GM12872 (cell line): ENCODE measurements around the gene PSMG2.
A peak's percentile ranks its signal among the peaks of the same experiment; 100 is the strongest.

ENCODE experiments used
- CTCF ChIP-seq: IDR thresholded peaks from 3 replicates; pipeline ENCODE4 v1.5.1; 2011; ENCODE audit warnings: low read depth, mild to moderate bottlenecking, low read length, moderate library complexity; ENCODE audit not compliant: insufficient read depth

The PSMG2 gene

DNA sequence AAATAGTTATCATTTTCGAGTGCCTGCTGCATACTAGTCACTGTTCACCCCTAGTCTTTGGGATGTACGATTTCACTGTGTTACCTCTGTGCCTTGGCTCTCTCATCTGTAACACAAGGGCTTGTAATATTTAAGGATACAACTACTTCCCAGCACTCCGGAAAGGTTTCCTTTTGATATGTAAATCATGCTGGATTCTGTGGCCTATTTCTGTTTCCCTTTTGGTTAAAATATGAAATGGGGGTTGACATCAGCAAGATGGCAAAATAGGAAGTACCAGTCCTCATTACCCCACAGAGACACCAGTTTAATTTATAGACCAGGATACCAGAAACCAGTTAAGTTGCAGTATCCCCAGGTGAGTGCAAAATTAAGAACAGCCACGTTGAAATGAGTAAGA is 23.5 kb downstream of the PSMG2 start:
- TF ChIP-seq CTCF = no peak

- peak; percentile 90 for TF ChIP-seq CTCF
Observed at GRCh38 chr18:12726774-12727550, 24.1 kb downstream of the PSMG2 start.

DNA sequence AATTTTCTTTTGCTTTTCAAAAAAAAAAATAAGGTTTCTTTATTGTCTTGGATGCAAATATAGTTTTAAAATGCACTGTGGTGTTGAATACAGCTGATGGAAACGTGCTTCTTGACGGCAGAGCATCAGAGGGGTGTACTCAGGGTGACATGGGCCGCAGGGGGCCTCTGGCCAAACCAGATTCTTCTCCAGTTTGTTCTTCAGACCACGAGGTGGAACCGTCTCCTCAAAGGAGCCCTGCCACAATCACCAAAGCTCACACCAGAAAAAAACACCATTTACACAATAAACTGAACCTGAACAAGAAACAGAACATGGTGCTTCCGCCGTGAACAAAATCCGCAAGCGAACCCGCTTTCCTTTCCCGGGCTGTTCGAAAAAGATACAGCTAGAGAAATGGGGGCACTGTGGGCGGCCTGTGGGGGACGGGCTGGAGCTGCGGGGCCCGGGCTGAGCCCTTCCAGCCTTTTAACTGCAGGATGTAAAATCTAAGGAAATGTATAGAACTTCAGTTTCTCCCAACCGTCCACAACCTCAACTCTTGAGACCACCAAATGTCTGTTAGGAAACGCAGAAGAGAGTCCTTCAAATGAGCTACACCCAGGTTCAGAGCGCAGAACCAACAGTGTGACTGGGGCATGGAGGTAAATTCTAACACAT is 34.5 kb downstream of the PSMG2 start:
- no peak for TF ChIP-seq CTCF

- TF ChIP-seq CTCF = no peak
Observed at GRCh38 chr18:12741351-12741750, 38.5 kb downstream of the PSMG2 start.

GRCh38 chr18:12742453-12742852 is 39.6 kb downstream of the PSMG2 start:
- TF ChIP-seq CTCF = no peak

GRCh38 chr18:12744103-12744502 is 41.3 kb downstream of the PSMG2 start:
- peak; percentile 40; the same call in 1 of the 3 replicates for TF ChIP-seq CTCF

GRCh38 chr18:12745095-12745795 is 42.4 kb downstream of the PSMG2 start:
- no peak for TF ChIP-seq CTCF
